Nucleus accumbens (tissue), 56 donors: ENCODE measurements around the gene TJP2.
"Not testable (repeated sequence)": the region's sequence is repeated elsewhere in the genome, so short reads cannot be mapped to it uniquely, and the experiment has no call there.

ENCODE experiments used
- DNase-seq, 56 donors: peaks; one replicate each; lab custom pipeline; 2025; lab: John Stamatoyannopoulos, UW

The TJP2 gene

DNA sequence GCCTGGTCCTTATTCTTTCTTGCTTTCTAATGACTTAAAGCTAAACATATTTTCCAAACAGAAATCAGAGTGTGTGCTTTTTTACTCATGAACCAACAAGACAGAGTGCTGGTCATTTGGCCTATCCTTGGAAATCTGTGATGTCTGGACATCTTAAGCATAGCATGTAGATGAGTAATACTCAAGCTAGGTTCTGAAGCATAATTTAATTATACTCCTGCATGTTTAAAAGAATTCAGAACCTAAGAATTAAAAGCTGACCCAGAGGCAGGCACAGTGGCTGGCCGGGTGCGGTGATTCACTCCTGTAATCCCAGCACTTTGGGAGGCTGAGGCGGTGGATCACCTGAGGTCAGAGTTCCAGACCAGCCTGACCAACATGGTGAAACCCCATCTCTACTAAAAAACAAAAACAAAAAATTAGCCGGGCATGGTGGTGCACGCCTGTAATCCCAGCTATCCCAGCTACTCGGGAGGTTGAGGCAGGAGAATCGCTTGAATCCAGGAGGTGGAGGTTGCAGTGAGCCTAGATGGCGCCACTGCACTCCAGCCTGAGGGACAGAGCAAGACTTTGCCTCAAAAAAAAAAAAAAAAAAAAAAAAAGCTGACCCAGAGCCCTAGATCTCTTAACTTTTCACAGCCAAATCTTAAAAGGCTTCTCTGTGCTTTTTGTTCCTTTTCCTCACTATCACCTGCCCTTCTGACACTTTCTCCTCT, 16.2 kb upstream of the TJP2 start:
- DNase-seq: no peak

DNA sequence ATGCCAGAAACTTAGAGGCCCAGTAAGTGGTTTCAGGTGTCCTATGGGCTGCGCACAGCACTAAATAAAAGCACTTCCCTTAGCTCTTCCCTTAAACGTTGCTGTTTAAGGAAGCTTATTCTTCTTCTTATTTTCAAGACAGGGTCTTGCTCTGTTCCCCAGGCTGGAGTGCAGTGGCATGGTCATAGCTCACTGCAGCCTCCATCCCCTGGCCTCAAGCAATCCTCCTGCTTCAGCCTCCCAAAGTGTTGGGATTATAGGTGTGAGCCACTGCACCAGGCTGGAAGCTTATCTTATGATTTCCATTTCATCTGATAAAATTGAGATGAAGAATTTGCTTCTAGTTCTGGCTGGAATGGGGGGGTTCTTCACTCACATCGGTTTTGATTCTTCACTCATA, 15.6 kb upstream of the TJP2 start:
- no peak for DNase-seq

DNA sequence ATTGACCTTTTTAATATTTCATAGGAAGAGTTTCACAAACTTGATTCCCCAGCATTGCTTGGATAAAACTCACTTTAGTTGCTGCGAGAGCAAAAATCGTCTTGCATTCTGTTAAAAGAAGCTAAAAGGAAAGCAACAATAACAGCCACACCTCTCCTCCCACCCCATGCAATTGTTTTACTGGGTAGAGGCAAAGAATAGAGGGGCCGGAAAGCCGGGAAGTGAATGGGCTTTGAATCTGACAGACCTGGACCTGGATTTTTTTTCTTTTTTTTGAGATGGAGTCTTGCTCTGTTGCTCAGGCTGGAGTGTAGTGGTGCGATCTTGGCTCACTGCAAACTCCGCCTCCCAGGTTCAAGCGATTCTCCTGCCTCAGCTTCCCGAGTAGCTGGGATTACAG, 9.5 kb upstream of the TJP2 start:
- DNase-seq: not testable (repeated sequence)

- DNase-seq: no peak
Observed at GRCh38 chr9:69165581-69165980, 8.5 kb upstream of the TJP2 start.

GRCh38 chr9:69168709-69169217, 5.3 kb upstream of the TJP2 start:
- DNase-seq: no peak

DNA sequence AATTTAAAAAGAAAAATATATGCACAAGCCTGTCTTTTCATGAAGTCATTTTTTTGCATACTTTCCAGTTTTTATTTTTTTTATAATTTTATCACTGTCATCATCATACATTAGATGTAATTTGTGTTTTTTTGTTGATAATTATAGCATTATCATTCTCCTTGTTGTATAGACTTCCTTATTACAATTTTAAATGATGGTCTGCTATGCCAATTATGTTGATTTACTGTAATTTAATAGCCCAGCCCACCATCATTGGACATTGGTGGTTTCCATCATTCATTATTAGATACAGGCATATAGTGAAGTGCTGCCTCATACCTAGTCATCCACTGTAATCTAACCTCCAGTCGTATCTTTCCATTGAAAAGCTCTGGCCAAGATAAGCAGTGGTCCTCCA, 3.8 kb upstream of the TJP2 start:
- no peak for DNase-seq

GRCh38 chr9:69171049-69171448, 3.0 kb upstream of the TJP2 start:
- no peak for DNase-seq

DNA sequence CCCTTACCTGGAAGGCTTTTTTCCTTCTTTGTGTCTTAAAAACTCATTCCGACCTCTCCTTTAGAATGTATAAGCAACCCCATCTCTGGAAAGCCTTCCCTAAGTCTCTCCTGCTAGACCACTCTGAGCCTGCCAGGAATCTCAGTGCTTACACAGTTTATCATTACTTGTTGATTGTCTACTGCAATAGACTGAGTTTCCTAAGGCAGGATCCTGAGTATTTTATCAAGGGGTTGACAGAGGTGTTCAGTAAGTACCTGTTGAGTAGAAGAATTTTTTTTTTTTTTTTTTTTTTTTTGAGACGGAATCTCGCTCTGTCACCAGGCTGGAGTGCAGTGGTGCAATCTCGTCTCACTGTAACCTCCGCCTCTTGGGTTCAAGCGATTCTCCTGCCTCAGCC, 2.6 kb upstream of the TJP2 start:
- no peak for DNase-seq

- DNase-seq: no peak
Observed at GRCh38 chr9:69172895-69173294, 1.2 kb upstream of the TJP2 start.

GRCh38 chr9:69173497-69173890, 583 bp upstream of the TJP2 start:
- peak in 2 of 56 donors; percentile 33 to 54 for DNase-seq

DNA sequence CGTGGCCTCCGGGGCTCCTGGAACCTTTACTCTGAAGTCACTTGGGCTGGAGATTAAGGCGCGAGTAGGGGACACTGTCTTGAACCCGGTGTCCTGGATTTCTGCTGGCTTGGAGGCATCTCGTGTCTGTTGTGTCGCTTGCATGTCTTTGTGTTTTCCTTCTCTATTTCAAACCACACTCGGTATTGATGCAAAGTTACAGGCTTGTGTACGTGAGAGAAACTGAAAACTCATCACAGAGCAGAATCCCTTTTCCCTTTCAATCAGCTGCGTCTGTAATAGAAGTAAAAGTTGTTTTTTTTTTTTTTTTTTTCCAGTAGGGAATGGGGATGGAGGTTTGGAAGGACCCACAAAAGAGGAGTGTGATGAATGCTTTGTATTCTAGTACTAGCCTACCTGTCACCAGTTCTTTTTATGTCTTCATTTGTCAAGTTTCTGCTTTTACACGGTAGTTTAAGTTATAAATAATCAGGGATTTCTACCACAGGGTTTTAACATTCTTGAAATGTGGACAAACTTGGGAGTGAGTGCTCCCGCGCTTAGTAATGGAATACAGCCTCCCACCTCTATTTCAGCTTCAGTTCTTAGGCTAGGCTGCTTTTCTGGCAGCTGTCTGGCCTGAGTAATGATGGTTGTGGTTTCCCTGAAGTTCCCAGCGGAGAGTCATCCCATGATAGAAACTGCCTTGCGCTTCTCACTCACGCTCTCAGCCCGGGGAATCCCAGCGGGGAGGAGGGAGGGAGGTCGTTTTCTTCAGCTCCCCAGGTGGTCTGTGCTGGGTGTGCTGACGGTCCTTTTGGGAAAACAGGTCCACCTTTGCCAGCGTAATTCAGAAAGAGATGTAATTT, 763 bp downstream of the TJP2 start:
- peak in 17 of 56 donors; percentile 12 to 55 (median 20) for DNase-seq

- DNase-seq: no peak
Observed at GRCh38 chr9:69175486-69175885, 1.4 kb downstream of the TJP2 start.

GRCh38 chr9:69176471-69177171, 2.5 kb downstream of the TJP2 start:
- DNase-seq: no peak

GRCh38 chr9:69178583-69179011, 4.5 kb downstream of the TJP2 start:
- DNase-seq: no peak

- no peak for DNase-seq
Observed at GRCh38 chr9:69179037-69179436, 5.0 kb downstream of the TJP2 start.

DNA sequence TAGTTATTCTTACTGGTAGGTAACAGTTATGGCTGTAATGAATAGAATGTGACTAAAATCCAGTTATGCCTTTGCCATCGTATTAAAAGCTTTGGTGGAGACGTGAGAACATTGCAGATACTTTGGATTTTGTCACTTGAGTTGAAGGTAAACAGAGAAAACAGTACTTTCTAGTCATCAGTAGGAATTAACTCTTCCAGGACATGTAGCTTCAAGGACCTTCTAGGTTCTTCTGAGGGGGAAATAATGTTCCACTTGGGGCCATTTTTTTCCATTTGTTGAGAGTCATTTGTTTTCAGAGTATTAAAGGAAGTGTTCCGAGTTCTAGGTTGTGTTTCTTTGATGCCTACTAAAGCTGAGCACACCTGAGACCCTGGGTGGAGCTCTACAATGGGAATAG, 6.1 kb downstream of the TJP2 start:
- no peak for DNase-seq

DNA sequence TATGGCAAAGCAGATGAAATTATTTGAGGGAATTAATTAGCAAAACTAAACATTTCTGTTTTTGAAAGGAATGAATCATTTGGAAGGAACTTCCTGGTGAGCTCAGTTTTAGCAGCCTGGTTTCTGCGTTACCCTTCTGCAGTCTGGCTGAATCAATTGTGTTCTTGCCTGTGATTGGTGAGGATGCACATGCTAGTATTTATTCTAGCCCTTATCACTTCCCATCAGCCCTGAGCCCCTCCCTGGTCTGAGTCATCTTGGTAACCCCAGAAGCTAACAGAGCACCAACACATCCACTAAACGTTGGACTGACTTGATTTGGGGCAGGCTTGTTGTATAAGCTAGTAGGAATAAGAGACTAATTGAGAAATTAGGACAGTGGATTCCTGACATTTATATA, 6.6 kb downstream of the TJP2 start:
- peak in 2 of 56 donors; percentile 45 to 79 for DNase-seq

GRCh38 chr9:69181908-69182353, 7.9 kb downstream of the TJP2 start:
- peak in 37 of 56 donors; percentile 6 to 74 (median 32) for DNase-seq

DNA sequence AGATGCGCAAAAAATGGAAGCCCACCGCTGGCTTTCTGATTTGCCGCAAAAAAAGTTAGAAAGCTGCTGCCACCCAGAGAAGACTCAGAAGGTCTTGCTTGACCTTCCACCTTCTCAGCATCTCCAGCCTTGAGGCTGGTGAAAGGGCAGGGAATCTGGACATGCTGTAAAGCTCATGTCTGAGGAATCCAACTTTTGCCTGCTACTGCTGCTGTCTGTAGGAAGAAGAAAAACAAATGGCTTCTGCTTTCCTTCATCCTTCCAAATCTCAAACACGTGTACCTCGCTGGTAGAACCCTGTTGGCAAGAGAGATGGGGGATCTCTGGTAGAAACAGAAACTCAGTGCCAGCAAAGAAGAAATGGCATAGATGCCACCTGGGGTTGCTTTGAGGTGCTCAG, 10.2 kb downstream of the TJP2 start:
- DNase-seq: no peak

GRCh38 chr9:69186841-69187611, 12.9 kb downstream of the TJP2 start:
- DNase-seq: no peak
